Erythroblast (primary cell): Measurements from ENCODE around the gene CTNND2.

Experiments
- GATA1 ChIP-seq: IDR thresholded peaks from 2 replicates; pipeline ENCODE4 v1.6.1; 2011; ENCODE audit warnings: low read depth, mild to moderate bottlenecking, control low read depth, low read length, moderate library complexity
- POLR2A ChIP-seq: IDR thresholded peaks from 2 replicates; pipeline ENCODE4 v1.6.1; 2011; ENCODE audit warnings: mild to moderate bottlenecking, low read length

- TF ChIP-seq POLR2A (no peak), GATA1 (no peak)
These were observed 412.7 kb downstream of the CTNND2 start for GRCh38 chr5:11491404-11492075.
